DMS 273 (cell line): ENCODE results near the gene RPS24.

Source experiments
- DNase-seq: peaks from one replicate; lab custom pipeline; 2025; ENCODE audit not compliant: unreplicated experiment; lab: John Stamatoyannopoulos, UW

The RPS24 gene

GRCh38 chr10:78025685-78026364, 7.8 kb upstream of the RPS24 start:
- no peak for DNase-seq

GRCh38 chr10:78028438-78029268, 5.0 kb upstream of the RPS24 start:
- peak; percentile 33 for DNase-seq

GRCh38 chr10:78029269-78030226, 4.1 kb upstream of the RPS24 start, which contains the start of gene POLR3A:
POLR3A (minus strand) TSS chr10:78029515; CDS start chr10:78029407, 108 bp downstream.
- peak; percentile 96 for DNase-seq

- DNase-seq = no peak
Measured at GRCh38 chr10:78033387-78033636, 351 bp upstream of the RPS24 start.

GRCh38 chr10:78035025-78035424, 1.4 kb downstream of the RPS24 start:
- no peak for DNase-seq

- DNase-seq = no peak
Measured at GRCh38 chr10:78035437-78035836, 1.8 kb downstream of the RPS24 start.

GRCh38 chr10:78035933-78036583, 2.4 kb downstream of the RPS24 start:
- DNase-seq = no peak

GRCh38 chr10:78038105-78038504, 4.4 kb downstream of the RPS24 start:
- no peak for DNase-seq

- DNase-seq = no peak
Measured at GRCh38 chr10:78038791-78039547, 5.3 kb downstream of the RPS24 start.

- DNase-seq = no peak
Measured at GRCh38 chr10:78039743-78040142, 6.1 kb downstream of the RPS24 start.

- peak; percentile 51 for DNase-seq
Measured at GRCh38 chr10:78041170-78042057, 7.8 kb downstream of the RPS24 start.

GRCh38 chr10:78042058-78042751, 8.5 kb downstream of the RPS24 start:
- DNase-seq = peak; percentile 66

GRCh38 chr10:78042752-78043104, 9.1 kb downstream of the RPS24 start:
- DNase-seq = peak; percentile 66

GRCh38 chr10:78044179-78044578, 10.5 kb downstream of the RPS24 start:
- peak; percentile 47 for DNase-seq

GRCh38 chr10:78044699-78045098, 11.0 kb downstream of the RPS24 start:
- DNase-seq = no peak

GRCh38 chr10:78045237-78045636, 11.6 kb downstream of the RPS24 start:
- DNase-seq = peak; percentile 30

GRCh38 chr10:78045856-78046255, 12.2 kb downstream of the RPS24 start:
- no peak for DNase-seq

GRCh38 chr10:78046711-78047269, 13.1 kb downstream of the RPS24 start:
- no peak for DNase-seq
